GM23338 (cell line): Measurements from ENCODE around the gene POU2AF2. TPM values are rescaled to one million over a fixed set of nuclear protein-coding genes. Genes with fewer than 3 reads are reported as not detected.

Experiments used
- ATAC-seq: fragments of 200-7000 bp; cut with Tn5 transposase; 3 replicates; pipeline ENCODE4 v1.9.1; 2020
- DNase-seq: peaks from one replicate; pipeline ENCODE4 v3.0.0-alpha.2; 2015; ENCODE audit warnings: low spot score
- H2AFZ ChIP-seq: fragments of 200-600 bp; sonication (generic); 2 replicates; pipeline ENCODE4 v1.8.0; 2016; ENCODE audit warnings: antibody characterized with exemption, mild to moderate bottlenecking, moderate library complexity
- H3F3A ChIP-seq: fragments of 200-600 bp; sonication (generic); replicated peaks from 2 replicates; pipeline ENCODE4 v1.8.0; 2017; ENCODE audit warnings: antibody characterized with exemption, mixed run types, low read depth
- H3K27ac ChIP-seq: fragments of 200-600 bp; sonication (generic); 2 replicates; pipeline ENCODE4 v1.6.1; 2016; ENCODE audit warnings: low read depth
- H3K27me3 ChIP-seq: fragments of 200-600 bp; sonication (generic); 2 replicates; pipeline ENCODE4 v1.8.0; 2016; ENCODE audit warnings: mild to moderate bottlenecking, mixed run types, moderate library complexity; ENCODE audit not compliant: insufficient read depth
- H3K36me3 ChIP-seq: fragments of 200-600 bp; sonication (generic); 2 replicates; pipeline ENCODE4 v1.8.0; 2016; ENCODE audit warnings: mild to moderate bottlenecking; ENCODE audit not compliant: insufficient read depth
- H3K4me1 ChIP-seq: fragments of 200-600 bp; sonication (generic); 2 replicates; pipeline ENCODE4 v1.8.0; 2016; ENCODE audit warnings: mild to moderate bottlenecking, moderate library complexity; ENCODE audit not compliant: insufficient read depth
- H3K4me2 ChIP-seq: fragments of 200-600 bp; sonication (generic); 2 replicates; pipeline ENCODE4 v1.7.1; 2017; ENCODE audit warnings: mixed run types
- H3K4me3 ChIP-seq: fragments of 200-600 bp; sonication (generic); 2 replicates; pipeline ENCODE4 v1.6.1; 2016; ENCODE audit warnings: mixed run types
- H3K79me2 ChIP-seq: fragments of 200-600 bp; sonication (generic); replicated peaks from 2 replicates; pipeline ENCODE4 v1.8.0; 2017; ENCODE audit warnings: mild to moderate bottlenecking; ENCODE audit not compliant: insufficient read depth
- H3K9me2 ChIP-seq: fragments of 200-600 bp; sonication (generic); 2 replicates; pipeline ENCODE4 v1.8.0; 2017; ENCODE audit not compliant: insufficient read depth
- H4K20me1 ChIP-seq: fragments of 200-600 bp; sonication (generic); replicated peaks from 2 replicates; pipeline ENCODE4 v1.8.0; 2017; ENCODE audit warnings: mild to moderate bottlenecking; ENCODE audit not compliant: insufficient read depth
- H3K27ac Mint-ChIP-seq: 2 replicates; pipeline ENCODE4 v1.8.0; 2020; ENCODE audit warnings: inconsistent platforms, mild to moderate bottlenecking, moderate library complexity, mixed read lengths
- H3K27me3 Mint-ChIP-seq: 3 replicates; pipeline ENCODE4 v1.8.0; 2022; ENCODE audit warnings: low read depth, mild to moderate bottlenecking, moderate library complexity, mixed read lengths, inconsistent platforms; ENCODE audit not compliant: insufficient read depth, poor library complexity
- H3K36me3 Mint-ChIP-seq: 3 replicates; pipeline ENCODE4 v1.8.0; 2021; ENCODE audit warnings: low read depth, mild to moderate bottlenecking, inconsistent platforms, moderate library complexity, mixed read lengths
- H3K4me1 Mint-ChIP-seq: 3 replicates; pipeline ENCODE4 v1.8.0; 2020; ENCODE audit warnings: mild to moderate bottlenecking, inconsistent platforms, mixed read lengths
- H3K4me3 Mint-ChIP-seq: 3 replicates; pipeline ENCODE4 v1.8.0; 2021; ENCODE audit warnings: moderate library complexity, mild to moderate bottlenecking, inconsistent platforms, mixed read lengths
- H3K9me3 Mint-ChIP-seq: 3 replicates; pipeline ENCODE4 v1.8.0; 2020; ENCODE audit warnings: moderate library complexity, mild to moderate bottlenecking, inconsistent platforms, mixed read lengths
- CREB1 ChIP-seq: fragments of 250-450 bp; sonication (Bioruptor Pico); IDR thresholded peaks from 2 replicates; pipeline ENCODE4 v1.5.0; 2020; ENCODE audit warnings: low read depth, mild to moderate bottlenecking, moderate library complexity
- CTCF ChIP-seq, 2 experiments: fragments of 200-600 bp in 1 of 2; sonication (generic) in 1 of 2; conservative IDR thresholded peaks; 2 replicates each; pipeline versions ENCODE4 v1.5.1 to v1.6.1; 2016 to 2017; ENCODE audit warnings: antibody characterized with exemption in 2 of 2, low read depth in 2 of 2, mild to moderate bottlenecking in 2 of 2, moderate library complexity in 1 of 2
- POLR2AphosphoS5 ChIP-seq: IDR thresholded peaks from 2 replicates; pipeline ENCODE4 v1.6.1; 2016; ENCODE audit warnings: antibody characterized with exemption, low read depth
- REST ChIP-seq: IDR thresholded peaks from one replicate; pipeline ENCODE4 v1.6.1; 2018; ENCODE audit warnings: antibody characterized with exemption; ENCODE audit not compliant: unreplicated experiment
- ZNF114 ChIP-seq: fragments of 250-450 bp; sonication (Bioruptor Pico); IDR thresholded peaks from 2 replicates; pipeline ENCODE4 v1.5.0; 2020; ENCODE audit warnings: mild to moderate bottlenecking, moderate library complexity
- ZNF462 ChIP-seq: fragments of 250-450 bp; sonication (Bioruptor Pico); IDR thresholded peaks from 2 replicates; pipeline ENCODE4 v1.5.0; 2020; ENCODE audit warnings: mild to moderate bottlenecking, moderate library complexity
- long read RNA-seq: library from polyadenylated mRNA; unstranded; transcript quantifications from one replicate; pipeline ENCODE4 v2.0.0, GENCODE V29; 2020; ENCODE audit not compliant: unreplicated experiment
- polyA plus RNA-seq: library from polyadenylated mRNA; unstranded; fragments of >200 nt; fragmentation: Nextera tagmentation; extraction: Ambion mirVana; gene quantifications from 2 replicates; pipeline ENCODE4 v1.2.1, GENCODE V29; 2016
- total RNA-seq: library from RNA; depleted of rRNA; stranded (reverse); fragments of >200 nt; shearing (Covaris generic); gene quantifications from 2 replicates; pipeline ENCODE4 v1.2.3, GENCODE V29; 2014; rRNA removed

Gene POU2AF2
- not detected in 2 replicates for total RNA-seq
- not detected in 2 replicates for polyA plus RNA-seq
- long read RNA-seq, result 0 reads

- H3K36me3 ChIP-seq, result no peaks in the 10 kb centered on the region
- no peak within 1 kb of the TSS for H3K27ac ChIP-seq
- no peaks in the 10 kb centered on the region for H3K79me2 ChIP-seq
- H4K20me1 ChIP-seq, result no peaks in the 10 kb centered on the region
- Mint-ChIP-seq H3K27ac (no peak within 1 kb of the TSS), H3K36me3 (no peaks in the 10 kb centered on the region), H3K4me1 (peaks cover 6% of the 10 kb centered on the region; the same call in 2 of the 3 replicates), H3K9me3 (no peaks in the 10 kb centered on the region), H3K4me3 (no peak within 1 kb of the TSS), H3K27me3 (peaks cover 3% of the 10 kb centered on the region)
- TF ChIP-seq ZNF462, result no peak
- no peak for TF ChIP-seq ZNF114
- no peak for TF ChIP-seq CREB1 (CRISPR knock-in tag)
- TF ChIP-seq CTCF (conservative IDR thresholded peaks at IDR 0.05; ENCODE audit: low read depth in 2 of 2), result no peak
- no peak for TF ChIP-seq REST
- TF ChIP-seq POLR2AphosphoS5, result no peak
- no peaks in the 10 kb centered on the region for H3K9me2 ChIP-seq
- DNase-seq (no peak), ATAC-seq (no peak)
- no peak within 1 kb of the TSS for H2AFZ ChIP-seq
- no peaks in the 10 kb centered on the region for H3K27me3 ChIP-seq
- H3K4me1 ChIP-seq, result peaks cover 3% of the 10 kb centered on the region; the same call in 1 of the 2 replicates
- no peaks in the 10 kb centered on the region for H3F3A ChIP-seq
- no peak within 1 kb of the TSS for H3K4me3 ChIP-seq
- H3K4me2 ChIP-seq, result no peak within 1 kb of the TSS
These were observed at the start of gene POU2AF2 for GRCh38 chr11:111245425-111245824. Gene POU2AF2, plus strand, starts transcription at chr11:111245725. Its CDS starts 129 bp downstream, at chr11:111245854.
